DLD1 (cell line): ENCODE data around the gene CA9.

ENCODE experiments used
- in situ Hi-C: cut with HindIII; loops from 2 replicates; pipeline ENCODE4 v1.10.0; 2017; ENCODE audit warnings: low sequenced_read_pairs

Gene CA9

DNA sequence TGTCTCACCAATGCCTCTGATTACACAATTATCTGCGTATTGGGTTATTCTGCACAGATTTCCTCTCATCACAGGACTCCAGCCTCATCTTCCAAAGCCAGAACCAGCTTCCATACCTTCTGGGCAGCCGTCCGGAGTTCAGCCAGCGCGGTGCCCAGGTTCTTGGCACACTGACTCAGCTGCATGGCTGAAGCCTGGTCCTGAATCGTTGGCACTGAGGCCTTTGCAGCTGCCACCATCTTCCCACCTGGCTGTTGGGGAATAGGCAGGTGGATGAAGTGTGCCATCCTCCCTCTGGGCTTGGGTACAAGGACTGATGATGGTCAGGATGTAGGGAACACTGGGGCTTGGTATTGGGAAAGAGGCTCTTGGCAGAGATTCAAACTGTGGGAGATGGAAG is 40.4 kb downstream of the CA9 start:
- in situ Hi-C loops = no loop called here

GRCh38 chr9:35714579-35715252 is 41.0 kb downstream of the CA9 start:
- in situ Hi-C loops = no loop called here

DNA sequence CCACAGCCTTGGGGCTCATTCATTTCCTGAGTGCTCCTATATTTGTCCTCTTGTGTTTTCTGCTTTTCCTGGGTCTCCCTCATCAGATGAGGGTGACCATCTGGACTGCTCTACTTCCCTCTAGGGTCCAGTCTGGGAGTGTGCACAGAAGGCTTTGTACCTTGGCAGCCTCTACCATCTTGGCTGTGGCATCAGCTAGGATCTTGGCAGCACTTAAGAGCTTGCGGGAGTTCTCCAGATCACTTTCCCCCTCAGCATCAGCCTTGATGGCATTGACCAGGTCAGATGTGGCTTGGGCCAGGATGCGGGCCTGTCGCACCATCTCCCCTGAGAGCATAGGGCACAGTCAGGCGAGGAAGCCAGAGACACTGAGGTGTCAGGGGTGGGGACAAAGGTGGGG is 42.5 kb downstream of the CA9 start:
- in situ Hi-C loops = no loop called here

DNA sequence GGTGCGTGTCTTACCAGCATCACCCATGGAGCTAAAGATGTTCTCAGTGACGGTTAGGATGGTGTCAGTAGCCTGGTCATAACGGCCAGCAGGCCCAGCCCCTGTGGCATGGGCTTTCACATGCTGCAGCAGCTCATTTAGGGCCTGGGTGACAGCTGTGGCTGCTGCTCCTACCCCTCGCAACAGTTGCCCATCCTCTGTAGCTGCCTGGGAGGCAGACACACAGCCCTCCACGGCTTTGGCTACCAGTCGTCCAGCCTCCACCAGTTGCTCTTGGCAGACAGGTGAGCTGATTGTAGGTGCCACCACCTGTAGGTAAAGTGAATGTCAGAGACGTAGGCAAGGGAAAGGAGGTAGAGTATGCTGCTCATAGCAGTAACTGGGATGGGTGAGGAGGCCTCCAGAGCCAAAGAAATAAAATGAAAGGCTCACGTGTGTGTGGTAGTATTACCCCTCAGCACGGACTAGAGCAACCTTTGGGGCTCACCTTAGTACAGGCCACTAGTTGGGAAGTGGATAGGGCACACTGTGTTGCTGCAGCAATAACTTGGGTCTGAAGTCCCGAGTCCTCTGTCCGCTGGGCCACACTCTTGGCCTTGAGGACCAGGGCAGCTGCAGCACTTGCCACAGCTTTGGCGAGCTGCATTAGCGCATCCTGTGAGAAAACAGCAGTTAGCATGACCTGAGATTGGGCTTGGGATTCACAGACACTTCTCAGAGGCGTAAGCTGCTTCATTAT is 43.6 kb downstream of the CA9 start:
- in situ Hi-C loops = no loop called here

DNA sequence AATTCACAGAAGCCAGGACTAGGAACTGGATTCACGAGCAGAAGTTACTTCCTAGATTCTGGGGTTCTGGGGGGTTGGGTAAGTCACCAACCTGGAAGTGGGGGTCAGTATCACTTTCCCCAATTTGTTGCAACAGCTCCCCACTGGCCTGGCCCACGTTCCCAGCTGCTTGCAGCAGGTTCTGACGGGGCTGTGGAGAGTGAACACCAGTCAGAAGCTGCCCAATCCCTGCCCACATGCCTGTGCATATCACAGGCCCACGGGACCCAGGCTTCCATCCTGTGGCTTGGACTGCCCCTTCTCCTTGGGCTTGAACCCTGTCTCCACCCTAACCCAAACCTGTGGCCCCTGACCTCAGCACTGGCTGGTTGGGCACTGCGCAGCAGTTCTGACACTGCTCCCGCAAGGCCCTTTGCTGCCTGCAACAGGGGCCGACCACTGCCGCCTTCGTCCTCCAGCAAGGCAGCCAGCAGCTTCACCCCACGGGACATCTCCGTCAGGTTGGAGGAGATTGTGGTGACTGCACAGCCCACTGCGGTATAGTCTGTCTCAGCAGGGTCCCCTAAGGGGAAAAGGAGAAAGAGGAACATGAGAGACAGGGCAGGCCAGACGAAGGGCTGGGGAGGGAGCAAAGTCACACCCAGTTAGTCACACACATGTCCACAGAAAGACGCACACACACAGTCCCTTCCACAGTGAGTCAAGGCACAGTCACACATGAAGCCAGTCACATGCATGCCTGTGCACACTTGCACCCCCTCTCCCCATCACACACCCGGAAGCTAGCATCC is 45.2 kb downstream of the CA9 start:
- in situ Hi-C loops = no loop called here

DNA sequence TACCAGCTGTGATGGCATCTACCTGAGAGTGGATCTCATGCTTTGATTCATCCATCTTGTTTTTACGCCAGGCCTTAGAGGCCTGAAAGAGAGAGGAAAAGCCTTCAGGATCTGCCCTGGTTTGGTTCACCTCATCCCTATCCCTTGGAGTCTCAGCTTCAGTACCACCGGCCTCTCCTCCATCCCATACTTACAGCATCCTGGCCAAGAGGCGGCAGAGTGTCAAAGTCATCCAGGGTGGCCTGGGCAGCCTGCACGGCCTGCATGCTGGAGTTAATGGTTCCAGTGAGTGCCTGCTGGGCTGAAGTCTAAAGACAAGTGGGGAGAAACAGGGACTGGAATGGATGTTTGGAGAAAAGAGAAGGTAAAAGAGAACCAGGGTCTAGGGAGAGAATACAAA is 45.8 kb downstream of the CA9 start:
- in situ Hi-C loops = no loop called here

DNA sequence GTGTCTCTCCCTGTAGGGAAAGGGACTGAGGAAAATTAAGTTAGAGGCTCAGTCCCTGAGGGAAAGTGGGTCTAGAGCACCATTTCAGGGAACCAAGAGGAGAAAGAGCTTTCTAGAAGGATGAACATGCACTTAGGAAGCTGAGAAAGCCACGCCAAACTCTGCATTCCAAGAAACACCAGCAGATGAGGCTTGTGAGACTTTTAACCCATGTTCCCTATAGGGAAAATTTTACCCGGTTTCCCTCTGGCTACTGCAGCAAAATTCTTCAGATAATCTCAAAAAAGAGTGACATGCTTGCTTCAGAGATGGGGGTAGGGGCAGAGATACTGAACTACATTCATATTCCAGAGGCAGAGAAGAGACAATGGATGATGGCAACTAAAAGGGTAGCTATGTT is 49.7 kb downstream of the CA9 start:
- in situ Hi-C loops = no loop called here

DNA sequence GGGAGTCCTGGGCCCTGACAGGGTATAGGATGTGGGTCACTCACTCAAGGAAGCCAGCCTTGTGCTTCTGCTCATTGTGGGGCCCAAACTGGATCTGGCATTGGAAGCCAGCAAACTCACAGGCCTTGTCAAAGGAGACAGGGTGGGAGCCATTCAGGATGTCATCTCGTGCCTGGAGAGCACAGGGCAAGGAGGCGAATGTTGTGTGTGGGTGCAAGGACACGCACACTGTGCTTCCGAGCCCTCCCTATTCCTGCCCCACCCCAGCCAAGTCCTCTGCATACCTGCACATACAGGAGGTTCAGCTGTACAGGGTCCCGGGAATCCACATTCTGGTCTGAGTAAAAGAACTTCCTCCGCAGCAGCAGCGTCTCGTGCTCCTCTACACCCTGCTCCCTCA is 50.2 kb downstream of the CA9 start:
- in situ Hi-C loops = no loop called here

- in situ Hi-C loops = no loop called here
Observed at GRCh38 chr9:35725362-35725761, 51.6 kb downstream of the CA9 start.

DNA sequence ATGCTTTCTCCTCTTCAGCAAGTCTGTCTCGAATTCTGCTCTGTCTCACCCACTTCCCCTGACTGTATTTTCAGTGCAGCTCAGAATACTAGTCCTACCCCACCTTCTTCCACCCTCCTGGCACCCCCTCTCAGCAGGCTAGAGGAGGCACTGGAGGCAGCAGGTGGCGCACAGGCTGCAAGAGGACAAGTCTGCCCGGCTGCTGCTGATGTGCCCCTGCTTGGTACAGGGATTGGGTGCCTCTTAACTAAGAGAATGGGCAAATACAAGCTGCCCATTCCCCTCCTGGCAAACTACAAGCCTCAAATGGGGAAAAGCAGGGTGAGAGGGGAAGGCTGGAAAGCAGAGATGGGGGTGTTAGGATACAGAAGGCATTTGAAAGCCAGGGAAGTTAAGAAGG is 53.2 kb downstream of the CA9 start:
- in situ Hi-C loops = no loop called here

GRCh38 chr9:35727676-35728040 is 53.9 kb downstream of the CA9 start:
- in situ Hi-C loops = no loop called here

GRCh38 chr9:35728041-35728971 is 54.6 kb downstream of the CA9 start:
- in situ Hi-C loops = no loop called here

GRCh38 chr9:35729101-35729500 is 55.4 kb downstream of the CA9 start:
- in situ Hi-C loops = no loop called here

GRCh38 chr9:35729700-35730485 is 56.2 kb downstream of the CA9 start:
- in situ Hi-C loops = no loop called here

DNA sequence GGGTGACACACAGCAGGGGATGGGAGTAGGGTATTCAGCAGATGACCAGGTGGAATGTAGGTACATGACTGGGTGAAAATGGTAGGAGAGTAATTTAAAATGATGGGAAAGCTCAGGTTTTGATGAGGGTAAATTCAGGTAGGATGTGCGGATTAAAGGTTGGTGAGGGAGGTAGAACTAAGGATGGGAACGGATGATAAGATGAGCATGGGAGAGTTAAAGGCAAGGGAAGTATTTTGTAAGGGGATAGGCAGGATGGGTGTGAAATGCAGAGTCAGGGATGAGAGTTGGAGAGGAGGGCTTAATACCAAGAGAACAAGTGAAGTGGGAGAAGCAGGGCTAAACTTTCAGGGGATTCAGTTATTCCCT is 56.7 kb downstream of the CA9 start:
- in situ Hi-C loops = no loop called here
